Right hindlimb (tissue), 1 donor: ENCODE data around the gene CSRP3.
A peak's percentile ranks its signal among the peaks of the same experiment; 100 is the strongest.

ENCODE experiments used
- DNase-seq: peaks from one replicate; pipeline ENCODE4 v3.0.0-alpha.2; 2018

CSRP3 gene

DNA sequence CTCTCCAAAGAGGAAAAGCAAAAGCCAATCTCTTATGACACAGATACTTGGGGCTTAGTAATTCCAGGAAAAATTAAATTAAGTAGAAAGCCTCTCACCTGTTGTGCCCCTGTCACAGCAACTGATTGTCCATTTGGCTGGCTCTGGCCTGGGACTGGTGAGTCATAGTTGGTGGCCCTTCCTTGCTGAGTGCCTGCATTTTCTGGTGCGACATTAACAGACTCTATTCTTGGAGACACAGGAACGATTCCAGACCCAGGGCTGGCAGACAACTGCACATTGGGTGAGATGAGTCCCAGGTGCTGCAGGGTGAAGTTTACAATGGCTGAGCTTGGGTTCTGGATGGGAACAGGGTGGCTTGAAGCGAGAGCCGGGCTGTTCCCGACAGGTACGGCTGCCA is 23.3 kb upstream of the CSRP3 start:
- no peak for DNase-seq

DNA sequence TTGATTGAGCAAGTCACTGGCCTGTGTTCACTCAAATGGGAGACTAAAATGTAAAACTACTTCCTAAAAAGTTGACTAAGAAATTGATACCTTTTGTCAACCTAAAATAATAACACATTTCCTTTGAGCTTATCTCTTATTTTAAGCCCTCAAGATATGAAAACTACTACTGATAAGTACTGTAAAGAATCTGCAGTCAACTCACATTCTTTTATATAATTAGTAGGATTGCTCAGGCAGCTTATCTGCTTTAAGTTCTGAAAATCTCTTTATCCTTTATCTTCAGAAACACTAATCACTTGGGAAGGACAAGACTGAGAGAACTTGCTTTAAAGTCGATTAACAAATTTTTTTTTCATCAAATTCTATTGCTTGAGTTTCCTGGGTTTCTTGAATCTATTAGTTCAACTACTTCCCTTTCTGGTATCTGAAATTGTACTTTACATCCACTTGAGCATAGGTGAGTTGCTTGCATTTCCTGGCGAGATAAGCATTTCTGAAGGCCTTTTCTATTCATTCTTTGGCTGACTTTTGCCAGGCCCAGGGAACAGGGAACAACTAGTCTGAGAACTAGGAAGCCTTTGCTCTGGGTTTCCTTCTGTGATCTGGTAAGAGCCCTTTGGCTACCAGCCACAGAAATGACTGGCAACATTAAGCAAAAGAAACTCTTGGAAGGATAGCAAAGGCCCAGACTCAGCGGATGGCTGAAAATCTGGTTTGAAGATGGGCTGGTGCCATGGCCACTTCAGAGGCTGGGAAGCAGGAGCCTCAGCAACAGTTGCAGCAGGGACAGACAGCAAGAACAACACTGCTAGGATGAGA is 19.3 kb upstream of the CSRP3 start:
- DNase-seq: no peak

DNA sequence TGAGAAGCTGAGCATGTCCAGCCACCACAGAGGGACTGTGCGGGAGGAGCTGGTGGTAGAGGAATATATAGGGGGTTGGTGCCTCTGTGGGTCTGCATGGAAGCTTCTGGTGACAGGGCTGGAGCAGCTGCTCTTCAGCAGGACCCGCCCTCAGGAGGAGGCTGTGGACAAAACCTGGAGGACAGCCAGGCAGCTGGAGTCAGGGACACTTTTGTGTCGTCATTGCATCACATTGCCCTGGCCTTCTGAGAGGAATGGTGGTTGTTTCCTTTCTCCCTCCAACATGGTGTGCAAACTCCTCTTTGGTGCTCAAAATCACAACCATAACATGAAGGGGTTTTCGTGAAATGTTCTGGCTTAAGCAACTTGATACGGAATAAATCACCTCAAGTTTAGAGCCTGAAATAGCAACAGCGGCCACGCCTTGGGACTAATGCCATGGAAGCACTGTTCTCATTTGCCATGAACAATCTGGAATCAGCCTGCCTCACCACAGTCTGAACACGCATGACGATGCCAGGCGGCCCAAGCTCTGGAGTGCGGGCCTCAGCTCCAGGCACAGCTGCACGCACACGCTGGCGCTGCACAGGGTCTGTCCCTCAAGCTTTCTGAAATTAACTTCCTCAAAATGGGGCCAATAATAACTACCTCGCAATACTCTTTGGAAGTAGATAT is 17.1 kb upstream of the CSRP3 start:
- DNase-seq: peak; percentile 82

DNA sequence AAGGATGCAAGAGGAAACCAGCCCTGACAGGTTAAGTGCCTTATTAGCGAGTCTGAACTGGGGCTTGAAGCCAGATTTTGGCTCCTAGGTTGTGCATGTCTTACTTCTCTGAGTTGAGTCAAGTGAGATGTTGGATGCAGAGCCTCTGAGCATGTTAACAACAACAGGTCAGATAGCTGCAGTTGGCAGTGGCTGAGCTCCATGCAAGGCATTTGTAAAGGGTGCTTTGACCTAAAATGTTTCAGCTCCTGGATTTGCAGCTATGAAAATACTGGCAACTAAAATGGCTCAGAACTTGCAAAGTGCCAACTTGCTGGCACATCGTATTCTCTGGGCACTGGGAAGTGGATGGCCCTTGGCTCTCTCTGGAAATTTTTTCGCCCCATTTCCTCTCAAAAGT is 16.4 kb upstream of the CSRP3 start:
- DNase-seq: no peak

DNA sequence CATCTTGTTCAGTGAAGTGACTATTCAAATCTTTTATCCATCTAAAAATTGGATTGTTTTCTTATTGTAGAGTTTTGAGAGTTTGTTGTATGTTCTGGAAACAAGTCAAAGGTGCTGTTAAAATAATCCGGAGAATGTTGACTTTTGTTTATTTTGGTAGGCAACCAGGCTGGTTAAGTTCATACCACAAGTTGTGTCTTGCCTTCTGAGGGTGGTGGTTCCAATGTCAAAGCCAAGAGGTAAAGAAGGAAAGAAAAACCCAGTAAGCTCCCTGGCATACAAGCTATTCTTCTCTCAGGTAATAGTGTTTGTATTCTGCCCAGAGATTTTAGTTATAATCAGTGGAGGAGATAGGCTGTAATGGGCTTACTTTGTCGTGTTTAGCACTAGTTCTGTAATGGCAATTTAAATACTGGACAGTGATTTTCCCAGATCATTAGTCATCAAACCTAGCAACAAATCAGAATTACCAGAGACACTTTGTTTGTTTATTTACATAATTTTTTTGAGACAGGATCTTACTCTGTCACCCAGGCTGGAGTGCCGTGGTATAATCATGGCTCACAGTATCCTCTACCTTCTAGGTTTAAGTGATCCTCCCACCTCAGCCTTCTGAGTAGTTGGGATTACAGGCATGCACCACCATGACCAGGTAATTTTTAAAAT is 15.1 kb upstream of the CSRP3 start:
- no peak for DNase-seq

DNA sequence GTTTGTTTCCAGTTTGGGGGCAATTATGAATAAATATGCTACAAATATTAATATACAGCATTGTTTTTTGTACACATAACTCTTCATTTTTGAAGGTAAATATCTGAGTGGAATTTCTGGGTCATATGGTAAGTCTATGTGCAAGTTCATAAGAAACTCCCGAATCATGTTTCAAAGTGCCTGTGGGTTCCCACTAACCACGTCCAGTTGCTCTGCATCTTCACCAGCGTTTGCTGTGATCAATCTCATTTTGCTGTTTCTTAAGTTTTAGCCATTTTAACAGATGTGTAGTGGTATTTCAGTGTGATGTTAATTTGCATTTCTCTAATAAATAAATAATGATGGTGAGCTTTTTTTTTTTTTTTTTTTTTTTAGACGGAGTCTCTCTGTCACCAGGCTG is 14.2 kb upstream of the CSRP3 start:
- no peak for DNase-seq

DNA sequence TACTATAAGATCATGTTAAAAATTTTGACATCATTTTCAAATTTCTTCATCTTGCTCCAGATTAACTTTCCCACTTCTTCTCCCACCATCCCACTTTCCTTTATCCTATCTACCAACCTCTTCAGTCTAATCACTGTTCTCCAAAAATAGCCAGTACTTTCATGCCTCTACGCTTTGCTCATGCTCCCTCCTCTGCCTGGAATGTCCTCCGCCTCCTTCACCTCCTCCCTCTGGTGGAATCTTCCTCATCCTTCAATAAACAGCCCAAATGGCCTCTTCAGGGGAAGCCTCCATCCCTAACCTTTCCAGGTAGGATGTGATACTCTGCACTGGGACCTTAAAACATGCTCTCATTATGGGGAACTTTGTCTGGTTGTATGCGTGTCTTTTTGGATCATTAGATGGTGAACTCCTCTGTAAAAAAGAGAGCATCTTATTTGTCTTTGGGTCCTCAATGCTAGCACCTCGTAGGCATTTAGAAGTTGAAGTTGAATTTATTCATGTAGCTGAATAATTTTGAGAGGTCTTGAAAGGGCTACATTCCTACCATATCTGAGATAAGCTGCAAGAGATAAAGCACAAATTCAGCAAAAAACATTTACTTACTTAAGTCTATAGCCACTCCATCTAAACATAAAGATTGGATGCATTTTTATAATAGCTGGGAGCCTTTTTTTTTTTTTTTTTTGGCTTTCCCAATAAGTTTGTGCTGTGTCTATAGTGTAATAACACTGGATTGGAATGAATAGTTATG is 8.0 kb upstream of the CSRP3 start:
- DNase-seq: no peak

DNA sequence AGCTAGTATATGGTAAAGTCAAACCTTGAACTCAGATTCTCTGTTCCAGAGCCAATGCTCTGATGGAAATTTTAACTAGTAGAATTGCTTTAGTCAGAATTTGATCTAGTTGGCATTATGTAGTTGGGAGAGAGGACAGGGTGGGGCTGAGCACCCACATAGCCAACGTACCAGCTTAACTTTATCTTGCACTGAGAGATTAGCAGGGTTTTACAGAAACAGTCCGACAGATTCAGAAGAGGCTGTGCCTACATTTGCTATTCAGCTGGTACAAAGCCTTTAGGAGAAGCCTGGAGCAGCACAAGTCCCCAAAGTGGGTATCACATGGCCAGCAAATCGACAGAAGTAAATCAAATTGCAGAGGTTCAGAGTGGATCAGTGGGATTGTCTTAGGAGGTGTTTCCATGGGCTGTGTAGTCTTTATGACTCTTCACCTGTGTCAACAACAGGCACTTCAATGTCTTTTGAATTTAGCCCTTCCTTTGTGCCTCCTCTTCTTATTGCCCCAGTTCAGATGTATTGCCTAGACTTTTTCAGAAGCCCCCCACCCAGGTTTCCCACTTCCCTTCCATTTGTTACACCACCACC is 7.3 kb upstream of the CSRP3 start:
- DNase-seq: no peak

DNA sequence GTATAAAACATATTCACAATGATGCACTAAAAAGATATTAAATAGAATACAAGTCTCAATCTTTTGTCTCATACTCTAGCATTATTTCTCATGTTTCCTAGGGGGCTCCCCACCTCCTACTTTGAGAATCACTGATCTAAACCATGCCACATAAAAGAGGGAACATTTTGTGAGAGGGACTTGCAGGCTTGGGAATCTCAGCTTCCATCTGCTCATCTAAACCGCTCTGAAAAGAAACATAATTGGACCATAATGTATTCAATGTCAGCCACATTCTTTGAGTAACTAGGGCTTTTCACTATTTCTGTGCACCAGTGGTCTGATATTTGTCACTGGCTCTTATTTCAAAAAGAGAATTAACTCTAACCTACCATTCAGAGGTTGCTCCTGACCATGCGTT is 6.4 kb upstream of the CSRP3 start:
- DNase-seq: no peak

DNA sequence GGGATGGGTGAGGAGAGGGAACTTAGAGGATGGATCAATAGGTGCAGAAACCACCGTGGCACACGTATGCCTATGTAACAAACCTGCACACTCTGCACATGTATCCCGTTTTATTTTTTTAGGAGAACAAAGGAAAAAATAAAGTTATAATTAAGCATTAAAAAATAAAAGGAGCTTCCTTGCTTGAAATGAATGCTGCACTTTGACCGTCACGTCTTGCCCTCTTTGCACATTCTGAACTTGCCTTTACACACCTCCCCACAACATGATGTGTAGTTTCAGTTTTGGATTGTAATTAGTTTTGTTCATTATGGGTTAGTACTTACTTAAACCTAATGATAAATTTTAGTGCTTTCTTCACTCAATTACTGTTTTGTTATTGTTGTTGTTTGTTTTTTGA is 3.1 kb upstream of the CSRP3 start:
- DNase-seq: no peak

DNA sequence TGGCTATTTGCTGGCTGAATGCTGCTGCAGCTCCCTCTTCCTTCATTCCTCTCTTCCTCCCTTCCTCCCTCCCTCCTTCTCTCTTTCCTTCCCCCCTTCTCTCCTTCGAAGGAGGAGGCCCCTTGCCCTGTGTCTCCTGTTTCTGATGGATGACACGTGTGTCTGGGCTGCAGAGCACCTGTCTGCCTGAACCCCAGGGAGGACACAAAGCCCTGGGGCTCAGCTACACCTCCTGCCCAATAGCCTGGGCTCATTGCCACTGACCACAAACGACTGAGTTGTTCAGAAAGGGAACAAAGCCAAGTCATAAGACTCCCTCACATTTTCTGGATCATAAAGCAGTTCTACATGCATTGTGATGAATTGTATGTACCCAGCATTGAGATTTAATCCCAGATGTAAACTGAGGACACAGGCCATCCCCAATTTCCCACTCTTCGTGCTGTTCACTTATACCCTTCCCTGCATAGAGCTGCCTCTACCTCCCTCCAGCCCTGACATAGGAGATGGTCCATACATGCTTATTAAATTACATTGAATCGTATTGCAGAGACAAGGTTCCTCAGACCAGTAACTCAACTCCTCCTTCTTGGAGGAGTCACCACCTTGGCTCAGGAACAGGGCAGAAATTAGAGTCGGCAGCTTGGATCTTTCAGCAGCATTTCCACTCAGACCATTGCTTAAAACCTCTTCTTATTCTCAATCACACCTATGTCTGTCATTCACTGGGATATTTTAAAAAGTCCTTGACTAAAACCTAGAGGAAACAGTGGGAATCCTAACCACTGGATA is 1.2 kb downstream of the CSRP3 start:
- peak; percentile 40 for DNase-seq

DNA sequence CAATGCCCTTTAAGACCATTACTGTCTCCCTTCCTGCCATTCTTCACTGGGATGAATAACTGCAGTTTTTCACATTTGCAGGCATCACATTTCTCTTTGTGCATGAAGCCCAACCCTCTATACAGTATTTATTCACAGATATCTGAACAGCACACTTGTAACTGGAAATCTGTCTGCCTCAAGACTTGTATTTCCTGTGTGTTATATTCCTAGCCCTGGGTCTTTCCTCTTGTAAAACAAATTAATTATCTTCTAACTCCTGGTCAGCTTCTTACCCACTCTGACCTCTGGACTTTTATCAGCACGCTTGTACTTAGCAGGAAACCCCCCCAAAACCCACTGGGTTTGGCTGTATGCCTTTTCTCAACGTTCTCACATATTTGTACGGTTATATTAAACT is 2.0 kb downstream of the CSRP3 start:
- no peak for DNase-seq

DNA sequence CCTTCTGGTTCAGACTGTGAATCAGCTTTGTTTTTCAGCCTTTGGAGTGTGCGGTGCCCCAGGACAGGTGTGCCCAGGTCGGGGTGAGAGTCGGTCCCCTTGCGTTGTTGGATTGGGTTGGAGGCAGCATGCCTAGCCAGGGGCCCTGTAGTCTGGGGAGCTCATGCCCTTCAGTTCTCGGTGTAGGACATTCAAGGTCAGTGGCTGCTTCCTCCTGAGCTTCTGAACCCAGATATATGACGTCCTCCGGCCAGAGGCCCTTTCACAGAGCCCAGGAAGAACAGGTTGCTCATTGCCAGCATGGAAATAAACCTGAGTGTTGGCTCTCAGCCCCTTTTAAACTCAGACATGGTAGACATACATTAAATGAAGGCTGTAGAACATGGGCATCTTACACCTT is 2.7 kb downstream of the CSRP3 start:
- no peak for DNase-seq

DNA sequence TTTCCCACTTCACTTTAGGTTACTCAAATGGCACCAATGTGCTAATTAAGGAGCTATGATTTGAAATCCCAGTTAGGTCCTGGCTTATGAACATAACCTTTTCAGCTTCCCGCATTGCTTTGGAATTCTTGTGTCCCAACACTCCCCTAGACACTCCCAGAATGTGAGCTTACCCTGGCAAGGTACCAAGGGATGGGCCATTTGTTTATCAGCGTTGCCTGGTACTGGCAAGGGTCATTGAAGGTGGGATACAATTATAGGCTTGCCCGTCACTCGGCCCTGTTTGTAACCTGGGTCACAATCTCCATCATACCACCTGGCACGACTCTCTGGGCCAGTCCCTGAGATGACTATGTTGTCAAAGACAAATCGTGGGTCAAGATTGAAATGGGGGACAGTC is 5.4 kb downstream of the CSRP3 start:
- DNase-seq: no peak

DNA sequence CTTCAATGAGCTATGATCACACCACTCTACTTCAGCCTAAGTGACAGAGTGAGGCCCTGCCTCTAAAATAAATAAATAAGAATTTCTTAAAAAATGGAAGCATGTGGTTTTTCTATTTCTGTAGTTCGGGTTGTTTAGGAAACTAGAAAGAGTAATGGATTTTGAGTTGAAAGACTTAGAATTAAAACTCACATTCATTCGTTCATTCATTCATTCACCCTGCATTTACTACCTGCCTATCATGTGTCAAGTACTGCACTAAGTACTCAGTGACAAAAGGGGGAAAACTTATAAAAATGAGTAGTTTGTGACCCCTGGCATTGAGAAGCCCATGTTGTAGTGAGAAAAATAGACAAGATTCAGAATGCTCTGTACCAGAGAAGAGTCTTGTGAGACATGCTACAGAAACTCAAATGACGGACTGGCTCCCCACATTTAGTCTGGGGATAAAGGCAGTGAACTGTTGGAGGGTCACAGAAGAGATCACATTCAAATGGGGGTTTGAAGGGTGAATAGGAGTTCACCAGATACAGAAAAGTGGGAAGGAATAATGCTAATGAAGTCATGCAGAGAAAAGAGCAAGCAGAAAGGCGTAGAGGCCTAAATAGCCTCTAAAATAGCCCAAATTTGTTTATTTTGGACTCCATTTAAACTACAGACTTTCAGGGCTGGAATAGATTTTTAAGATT is 7.0 kb downstream of the CSRP3 start:
- DNase-seq: no peak

DNA sequence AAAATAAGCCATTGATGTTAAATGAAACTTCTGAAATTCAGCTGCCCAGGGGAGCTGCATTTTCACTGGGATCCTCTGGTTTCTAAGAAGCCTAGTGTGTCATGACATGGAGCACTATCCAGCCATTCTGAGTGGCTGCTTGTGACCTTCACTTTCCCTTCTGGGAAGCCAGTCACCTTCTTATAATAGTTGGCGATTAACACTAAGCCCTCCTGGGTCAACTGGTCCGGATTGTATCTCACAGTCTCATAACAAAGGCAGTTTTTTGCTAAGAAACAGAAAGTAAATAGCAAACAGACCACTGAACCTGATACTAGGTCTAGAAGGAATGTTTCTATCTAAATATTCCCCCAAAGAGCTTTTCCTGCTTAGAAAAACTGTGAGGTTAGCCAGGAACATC is 7.9 kb downstream of the CSRP3 start:
- no peak for DNase-seq

DNA sequence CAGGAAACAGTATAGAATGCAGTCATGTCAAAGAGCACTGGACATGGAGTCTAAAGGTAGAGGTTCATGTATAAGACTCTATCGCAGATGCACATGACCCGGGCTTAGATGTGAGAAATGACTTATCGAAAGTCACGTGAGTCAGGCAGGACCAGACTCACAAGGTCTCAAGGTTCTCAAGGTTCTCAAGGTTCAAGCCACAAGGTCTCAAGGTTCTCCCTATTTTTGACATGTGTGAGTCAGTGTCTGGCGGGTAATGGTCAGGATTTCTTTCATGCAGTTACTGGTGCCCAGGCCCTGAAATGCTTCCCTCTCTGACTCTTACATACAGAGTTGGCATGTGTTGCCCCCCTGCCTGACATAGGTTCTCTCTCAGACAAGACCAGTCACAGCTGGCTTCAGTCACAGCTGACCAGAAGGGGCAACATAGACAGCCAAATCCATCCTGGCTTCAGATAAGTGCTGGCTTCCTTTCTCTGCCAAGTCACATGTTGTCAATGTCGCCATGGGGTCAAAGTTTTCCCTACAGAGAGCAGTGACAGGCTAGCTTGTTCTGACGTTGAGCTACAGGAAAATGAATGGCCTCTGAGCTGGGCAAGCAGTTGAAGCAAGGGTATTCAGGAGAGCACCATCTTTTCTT is 10.1 kb downstream of the CSRP3 start:
- DNase-seq: no peak

DNA sequence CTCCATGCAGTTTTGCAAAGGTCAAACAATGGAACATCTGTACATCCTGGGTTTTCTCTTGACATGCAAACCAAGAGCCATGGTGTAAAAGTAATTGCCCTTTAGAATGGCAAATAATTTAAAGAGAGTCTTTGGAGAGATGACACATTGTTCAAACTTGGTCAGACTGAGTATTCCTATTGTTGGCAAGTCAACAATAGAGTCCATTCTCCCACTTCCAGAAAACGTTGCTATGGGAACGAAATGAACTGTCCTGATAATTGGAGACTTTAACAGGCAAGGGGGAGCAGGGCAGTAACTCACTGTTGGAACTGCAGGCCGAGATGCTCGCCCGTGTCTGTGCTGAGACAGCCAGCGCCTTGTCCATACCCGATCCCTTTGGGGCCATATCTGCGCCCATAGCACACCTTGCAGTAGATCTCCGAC is 13.9 kb downstream of the CSRP3 start:
- DNase-seq: no peak

DNA sequence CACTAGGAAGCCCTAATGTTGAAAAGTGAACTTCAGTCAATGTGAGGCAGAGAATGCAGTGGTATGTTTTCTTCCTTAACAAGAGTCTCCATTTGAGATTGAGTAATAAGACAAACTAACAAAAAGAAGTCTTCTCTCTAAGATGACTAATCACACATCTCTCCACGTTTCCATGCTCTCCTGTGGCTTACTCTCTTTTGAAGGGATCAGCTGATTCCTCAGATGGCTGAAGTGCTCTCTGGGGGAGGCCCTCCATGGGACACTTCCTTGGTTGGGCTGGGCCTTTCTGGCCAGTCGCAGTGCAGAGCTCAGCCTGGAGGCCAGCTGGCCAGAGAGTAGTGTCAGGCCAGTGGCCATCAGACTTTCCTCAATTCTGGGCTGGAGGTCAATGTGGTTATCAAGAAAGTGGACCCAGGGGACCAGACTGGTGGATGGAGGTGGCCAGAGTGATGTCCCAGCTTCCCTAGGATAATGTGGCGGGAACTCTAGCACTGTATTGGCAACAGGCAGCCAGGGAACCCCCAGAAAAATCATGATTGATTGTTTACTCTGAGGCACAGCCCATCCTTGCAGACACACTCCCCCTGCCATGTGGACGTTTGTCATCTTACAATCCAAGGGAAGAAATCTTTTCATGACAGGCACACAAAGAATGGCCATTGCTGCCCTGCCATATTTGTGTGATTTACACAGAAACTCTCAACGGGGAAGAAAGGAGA is 14.5 kb downstream of the CSRP3 start:
- no peak for DNase-seq

DNA sequence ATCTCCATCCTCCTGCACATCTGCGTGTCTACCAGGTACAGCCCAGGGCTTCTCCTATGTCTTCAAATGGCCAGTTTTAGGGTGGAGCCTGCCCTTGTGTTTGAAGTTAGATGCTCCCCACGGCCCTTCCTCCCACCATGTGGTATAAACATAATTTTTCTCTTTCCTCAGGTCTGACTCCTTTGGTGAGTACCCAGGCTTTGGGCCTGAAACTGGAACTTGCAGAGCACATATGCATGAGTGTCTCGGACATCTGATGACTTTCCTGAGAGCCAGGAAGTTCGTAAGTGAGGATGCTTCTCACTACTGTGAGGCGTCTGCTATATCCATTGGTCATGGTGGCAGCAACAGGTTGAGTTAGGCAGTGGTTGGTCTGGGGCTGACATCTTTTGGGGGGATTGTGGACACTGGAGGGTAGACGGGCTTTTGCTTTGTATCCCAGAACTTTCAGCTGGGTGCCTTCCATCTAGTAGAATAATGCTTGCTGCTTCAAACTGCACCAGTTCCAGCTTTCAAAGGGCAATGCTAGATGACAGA is 16.2 kb downstream of the CSRP3 start:
- DNase-seq: no peak
